Vagina (tissue), 2 donors: ENCODE data around the gene KCNG2. TPM values are rescaled to one million over a fixed set of nuclear protein-coding genes. Genes with fewer than 3 reads are reported as not detected.

ENCODE experiments used
- DNase-seq, 2 donors: peaks; one replicate each; pipeline ENCODE4 v3.0.0-alpha.2; 2017; ENCODE audit errors: extremely low spot score in 2 of 2
- H3K27ac ChIP-seq: fragments of 200-600 bp; sonication (generic); one replicate; pipeline ENCODE4 v1.5.1; 2019
- H3K27me3 ChIP-seq: fragments of 200-600 bp; sonication (generic); one replicate; pipeline ENCODE4 v1.5.1; 2019
- H3K36me3 ChIP-seq, 2 donors: fragments of 200-600 bp; sonication (generic); one replicate each; pipeline ENCODE4 v1.5.1; 2017 to 2019
- H3K4me1 ChIP-seq: fragments of 200-600 bp; sonication (generic); one replicate; pipeline ENCODE4 v1.5.1; 2019
- H3K4me3 ChIP-seq, 2 donors: fragments of 200-600 bp; sonication (generic); 1 replicate in 1 of 2; 2 replicates in 1 of 2; pipeline ENCODE4 v1.5.1; 2016 to 2019
- H3K9me3 ChIP-seq: fragments of 200-600 bp; sonication (generic); one replicate; pipeline ENCODE4 v1.5.1; 2019
- CTCF ChIP-seq, 3 experiments: fragments of 450-650 bp in 2 of 3; fragments of 200-600 bp in 1 of 3; sonication (generic) in 1 of 3; IDR thresholded peaks; one replicate each; pipeline ENCODE4 v1.5.1; 2017 to 2019; ENCODE audit warnings: antibody characterized with exemption in 3 of 3, mild to moderate bottlenecking in 2 of 3, moderate library complexity in 2 of 3
- POLR2A ChIP-seq, 2 donors: fragments of 450-650 bp; IDR thresholded peaks; one replicate each; pipeline ENCODE4 v1.6.1; 2017; ENCODE audit warnings: antibody characterized with exemption in 2 of 2, mild to moderate bottlenecking in 2 of 2, moderate library complexity in 2 of 2
- POLR2AphosphoS5 ChIP-seq, 2 donors: sonication (generic); formaldehyde crosslinking; IDR thresholded peaks; one replicate each; pipeline ENCODE4 v1.9.0; 2017; ENCODE audit warnings: antibody characterized with exemption in 2 of 2, mild to moderate bottlenecking in 2 of 2, low read depth in 1 of 2; ENCODE audit not compliant: insufficient read depth in 1 of 2
- intact Hi-C: fragments of 100-400 bp; cut with DNase I; formaldehyde crosslinking; loops from one replicate; pipeline ENCODE4 v1.15.1; 2023
- total RNA-seq: library from RNA; depleted of rRNA; stranded (reverse); fragments of >200 nt; gene quantifications from one replicate; pipeline ENCODE4 v1.2.3, GENCODE V29; 2016

KCNG2 gene
- total RNA-seq, 1 donor from 2014 or later, result not detected

GRCh38 chr18:79774111-79774510, 23.6 kb upstream of the KCNG2 start:
- H3K27me3 ChIP-seq, result no peaks in the 10 kb centered on the region
- DNase-seq, result no peak
- intact Hi-C loops, result no loop called here

GRCh38 chr18:79775441-79776221, 22.1 kb upstream of the KCNG2 start:
- TF ChIP-seq CTCF (IDR thresholded peaks at IDR 0.05) (no peak), POLR2AphosphoS5 (IDR thresholded peaks at IDR 0.05; ENCODE audit: insufficient read depth in 1 of 2, low read depth in 1 of 2) (no peak), POLR2A (IDR thresholded peaks at IDR 0.05) (no peak)
- DNase-seq, result no peak
- Histone ChIP-seq H3K4me3 (no peak overlapping the region), H3K27ac (no peak overlapping the region), H3K9me3 (no peaks in the 10 kb centered on the region), H3K36me3 (no peaks in the 10 kb centered on the region), H3K4me1 (no peaks in the 10 kb centered on the region), H3K27me3 (no peaks in the 10 kb centered on the region)
- intact Hi-C loops, result no loop called here

More at GRCh38 chr18:79774111-79774510, 23.6 kb upstream of the KCNG2 start:
- Histone ChIP-seq H3K27ac (no peak overlapping the region), H3K4me1 (no peaks in the 10 kb centered on the region), H3K36me3 (no peaks in the 10 kb centered on the region), H3K4me3 (no peak overlapping the region), H3K9me3 (no peaks in the 10 kb centered on the region)
- TF ChIP-seq CTCF (IDR thresholded peaks at IDR 0.05) (no peak), POLR2A (IDR thresholded peaks at IDR 0.05) (no peak), POLR2AphosphoS5 (IDR thresholded peaks at IDR 0.05; ENCODE audit: insufficient read depth in 1 of 2, low read depth in 1 of 2) (no peak)

- no peaks in the 10 kb centered on the region for H3K36me3 ChIP-seq
Measured at GRCh38 chr18:79776674-79777073, 21.1 kb upstream of the KCNG2 start.

GRCh38 chr18:79778291-79778791, 19.4 kb upstream of the KCNG2 start:
- no peaks in the 10 kb centered on the region for H3K27me3 ChIP-seq
- H3K9me3 ChIP-seq, result no peaks in the 10 kb centered on the region
- DNase-seq, result no peak
- H3K4me1 ChIP-seq, result no peaks in the 10 kb centered on the region
- no peak overlapping the region for H3K27ac ChIP-seq
- TF ChIP-seq POLR2A (IDR thresholded peaks at IDR 0.05) (no peak), CTCF (IDR thresholded peaks at IDR 0.05) (no peak), POLR2AphosphoS5 (IDR thresholded peaks at IDR 0.05; ENCODE audit: insufficient read depth in 1 of 2, low read depth in 1 of 2) (no peak)
- no peaks in the 10 kb centered on the region for H3K36me3 ChIP-seq
- H3K4me3 ChIP-seq, result no peak overlapping the region
- intact Hi-C loops, result no loop called here

More at GRCh38 chr18:79776674-79777073, 21.1 kb upstream of the KCNG2 start:
- TF ChIP-seq CTCF (IDR thresholded peaks at IDR 0.05), result no peak
- no peak for TF ChIP-seq POLR2A (IDR thresholded peaks at IDR 0.05)
- no peak for TF ChIP-seq POLR2AphosphoS5 (IDR thresholded peaks at IDR 0.05; ENCODE audit: insufficient read depth in 1 of 2, low read depth in 1 of 2)
- no peak overlapping the region for H3K4me3 ChIP-seq
- H3K4me1 ChIP-seq, result no peaks in the 10 kb centered on the region
- no peak for DNase-seq
- no peaks in the 10 kb centered on the region for H3K9me3 ChIP-seq
- no peak overlapping the region for H3K27ac ChIP-seq
- H3K27me3 ChIP-seq, result no peaks in the 10 kb centered on the region
- intact Hi-C loops, result no loop called here
